C4-2B (cell line): Measurements from ENCODE around the gene FKBP1A.

ENCODE experiments used
- H3K27ac ChIP-seq: fragments of 450-650 bp; 2 replicates; pipeline ENCODE4 v1.5.1; 2017
- CTCF ChIP-seq: fragments of 450-650 bp; conservative IDR thresholded peaks from 2 replicates; pipeline ENCODE4 v1.5.1; 2017; ENCODE audit warnings: mild to moderate bottlenecking
- ZFX ChIP-seq: fragments of 450-650 bp; IDR thresholded peaks from 2 replicates; pipeline ENCODE4 v1.6.1; 2017

The FKBP1A gene

GRCh38 chr20:1424336-1424735, 31.5 kb upstream of the FKBP1A start:
- TF ChIP-seq CTCF (no peak), ZFX (no peak)
- H3K27ac ChIP-seq, result no peak overlapping the region

GRCh38 chr20:1423625-1424106, 30.8 kb upstream of the FKBP1A start:
- no peak for TF ChIP-seq ZFX
- TF ChIP-seq CTCF, result peak; percentile 40
- peak overlapping the region; percentile 44; the same call in 1 of the 2 replicates for H3K27ac ChIP-seq

DNA sequence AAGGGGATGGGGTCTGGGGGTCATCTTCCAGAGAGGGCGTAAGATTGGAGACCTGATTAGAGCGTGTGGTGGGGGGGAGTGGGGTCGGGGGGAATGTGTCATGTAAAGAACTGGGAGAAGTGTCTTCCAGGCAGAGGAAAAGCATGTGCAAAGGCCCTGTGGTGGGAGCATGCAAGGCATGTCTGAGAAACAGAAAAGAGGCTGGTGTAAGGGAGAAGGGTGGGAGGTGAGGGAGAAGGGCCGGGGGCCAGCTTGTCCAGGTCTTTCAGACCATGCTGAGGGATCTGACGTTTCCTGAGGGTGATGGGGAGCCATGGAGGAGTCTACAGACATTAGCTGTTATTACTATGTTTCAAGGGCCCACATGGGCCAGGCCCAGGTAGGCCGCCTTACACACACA, 30.4 kb upstream of the FKBP1A start:
- TF ChIP-seq ZFX (no peak), CTCF (no peak)

DNA sequence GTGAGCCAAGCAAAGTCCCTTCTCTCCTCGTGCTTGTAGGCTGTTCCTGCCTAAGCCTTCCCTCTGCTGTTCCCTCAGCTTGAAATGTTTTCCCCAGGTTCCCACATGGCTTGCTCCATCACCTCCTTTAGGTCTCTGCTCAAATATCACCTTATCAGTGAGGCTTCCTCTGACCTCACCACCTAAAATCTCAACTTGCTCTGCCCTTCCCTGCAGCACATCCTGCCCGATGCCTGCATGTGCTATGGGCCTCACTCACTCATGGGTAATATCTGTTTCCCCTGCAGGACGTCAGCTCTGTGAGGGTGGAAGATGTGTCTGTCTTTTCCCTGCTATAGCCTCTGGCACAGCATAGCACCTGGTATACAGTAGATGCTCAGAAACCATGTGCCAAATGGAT, 29.9 kb upstream of the FKBP1A start:
- no peak overlapping the region for H3K27ac ChIP-seq
- TF ChIP-seq CTCF (no peak), ZFX (no peak)

More for the DNA sequence above, 30.4 kb upstream of the FKBP1A start:
- peak overlapping the region; percentile 44; the same call in 1 of the 2 replicates for H3K27ac ChIP-seq

GRCh38 chr20:1420066-1420465, 27.2 kb upstream of the FKBP1A start:
- H3K27ac ChIP-seq, result no peak overlapping the region
- TF ChIP-seq ZFX, result no peak
- no peak for TF ChIP-seq CTCF

DNA sequence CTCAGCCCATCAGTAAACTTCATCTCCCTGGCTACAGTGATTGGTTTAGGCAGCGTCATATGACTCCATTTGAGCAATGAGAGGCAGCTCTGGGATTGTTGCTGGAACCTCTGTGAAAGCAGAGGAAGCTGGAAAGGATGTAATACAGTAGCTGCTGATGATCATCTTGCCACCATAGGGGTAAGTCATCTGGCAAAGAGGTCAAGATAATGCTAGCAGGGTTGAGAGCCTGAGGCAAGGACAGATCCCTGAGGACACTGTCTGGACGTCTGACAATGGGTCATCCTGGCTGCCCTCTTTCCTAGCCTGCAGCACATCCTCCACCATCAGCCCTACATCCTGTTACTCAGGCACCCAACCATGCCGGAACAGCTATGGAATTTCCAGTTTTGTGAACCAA, 25.5 kb upstream of the FKBP1A start:
- H3K27ac ChIP-seq, result no peak overlapping the region
- TF ChIP-seq ZFX (no peak), CTCF (no peak)

DNA sequence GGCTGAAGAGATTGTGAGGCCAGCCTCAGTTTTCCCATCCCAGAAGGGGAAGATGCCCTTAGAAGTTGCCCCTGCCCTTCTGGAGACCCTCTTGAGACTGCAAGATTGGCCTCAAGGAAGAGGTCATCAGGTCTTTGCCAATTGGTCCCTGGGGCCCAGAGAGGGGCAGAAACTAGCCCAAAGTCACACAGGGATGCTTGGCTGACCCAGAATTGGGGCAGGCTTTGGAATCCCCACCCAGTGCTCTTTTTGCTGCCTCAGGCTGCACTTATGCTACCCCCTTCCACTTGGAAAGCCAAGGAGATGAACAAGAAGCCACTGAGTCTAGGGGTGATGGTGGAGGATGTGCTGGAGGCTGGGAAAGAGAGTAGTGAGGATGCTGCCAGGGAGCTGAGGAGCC, 24.9 kb upstream of the FKBP1A start:
- TF ChIP-seq ZFX, result no peak
- TF ChIP-seq CTCF, result no peak
- H3K27ac ChIP-seq, result no peak overlapping the region
